IPS DF 4.7 (cell line): ENCODE data around the gene DHX34.
"Not testable (repeated sequence)": the region's sequence is repeated elsewhere in the genome, so short reads cannot be mapped to it uniquely, and the experiment has no call there.

Source experiments
- DNase-seq: peaks from one replicate; pipeline ENCODE4 v3.0.0-alpha.2; 2013; ENCODE audit warnings: low spot score; ENCODE audit errors: extremely low read depth

Gene DHX34

GRCh38 chr19:47365455-47365854, 16.3 kb downstream of the DHX34 start:
- not testable (repeated sequence) for DNase-seq

GRCh38 chr19:47370045-47370611, 21.0 kb downstream of the DHX34 start:
- DNase-seq = no peak

- no peak for DNase-seq
Observed at GRCh38 chr19:47371261-47371660, 22.1 kb downstream of the DHX34 start.

- DNase-seq = no peak
Observed at GRCh38 chr19:47372603-47373002, 23.5 kb downstream of the DHX34 start.

GRCh38 chr19:47373246-47374240, 24.4 kb downstream of the DHX34 start:
- DNase-seq = no peak

GRCh38 chr19:47374876-47375693, 26.0 kb downstream of the DHX34 start:
- DNase-seq = no peak

- DNase-seq = no peak
Observed at GRCh38 chr19:47375694-47376588, 26.8 kb downstream of the DHX34 start.

- DNase-seq = no peak
Observed at GRCh38 chr19:47376589-47377144, 27.6 kb downstream of the DHX34 start.

- DNase-seq = no peak
Observed at GRCh38 chr19:47377208-47377701, 28.1 kb downstream of the DHX34 start.

- no peak for DNase-seq
Observed at GRCh38 chr19:47377801-47378200, 28.7 kb downstream of the DHX34 start.

- no peak for DNase-seq
Observed at GRCh38 chr19:47378246-47378645, 29.1 kb downstream of the DHX34 start.

GRCh38 chr19:47379381-47379938, 30.3 kb downstream of the DHX34 start:
- no peak for DNase-seq

GRCh38 chr19:47380559-47380958, 31.4 kb downstream of the DHX34 start:
- no peak for DNase-seq

- DNase-seq = no peak
Observed at GRCh38 chr19:47381121-47381520, 32.0 kb downstream of the DHX34 start.

GRCh38 chr19:47381653-47382279, 32.7 kb downstream of the DHX34 start:
- no peak for DNase-seq

GRCh38 chr19:47383890-47384289, 34.8 kb downstream of the DHX34 start:
- not testable (repeated sequence) for DNase-seq

GRCh38 chr19:47384533-47384932, 35.4 kb downstream of the DHX34 start:
- not testable (repeated sequence) for DNase-seq

GRCh38 chr19:47386582-47386981, 37.5 kb downstream of the DHX34 start:
- DNase-seq = not testable (repeated sequence)

GRCh38 chr19:47387623-47388022, 38.5 kb downstream of the DHX34 start:
- DNase-seq = not testable (repeated sequence)
